Stimulated activated CD8-positive, alpha-beta memory T cell treated with anti-CD3 and anti-CD28 coated beads, Interleukin-7, amount 100 ng/mL, for 4 hours (primary cell): ENCODE measurements around the gene KLHDC7A.

Source experiments
- DNase-seq, 2 donors: peaks; one replicate each; pipeline ENCODE4 v3.0.0-alpha.2; 2020; ENCODE audit warnings: low read depth in 2 of 2

Gene KLHDC7A

DNA sequence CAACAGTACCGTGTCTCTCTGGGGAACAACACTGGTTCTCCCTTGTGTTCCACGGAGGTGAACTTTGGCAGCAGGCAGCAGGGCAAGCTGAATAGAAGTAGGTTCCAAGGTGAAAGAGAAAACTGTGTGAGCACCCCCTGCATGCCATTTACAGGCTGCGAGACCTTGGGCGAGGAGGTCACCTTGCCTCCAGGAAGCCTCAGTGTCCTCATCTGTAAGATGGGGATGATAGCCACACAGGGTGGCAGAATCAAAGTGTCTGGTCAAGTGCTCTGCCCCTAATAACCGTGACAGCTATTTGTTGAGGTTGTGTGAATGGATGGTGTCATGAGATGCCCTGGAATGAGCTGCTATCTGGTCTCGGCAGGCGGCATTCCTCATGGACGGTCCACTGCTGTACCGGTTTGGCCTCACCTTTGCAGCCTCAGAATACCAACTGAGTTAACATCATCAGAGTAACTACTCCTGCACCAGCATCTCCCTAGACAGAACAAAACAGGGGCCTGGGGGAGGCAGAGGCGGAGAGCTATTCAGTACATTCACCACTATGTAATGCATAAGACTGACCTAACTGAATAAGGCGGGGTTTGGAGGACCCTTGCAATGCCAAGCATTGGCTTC, 7.4 kb upstream of the KLHDC7A start:
- no peak for DNase-seq

DNA sequence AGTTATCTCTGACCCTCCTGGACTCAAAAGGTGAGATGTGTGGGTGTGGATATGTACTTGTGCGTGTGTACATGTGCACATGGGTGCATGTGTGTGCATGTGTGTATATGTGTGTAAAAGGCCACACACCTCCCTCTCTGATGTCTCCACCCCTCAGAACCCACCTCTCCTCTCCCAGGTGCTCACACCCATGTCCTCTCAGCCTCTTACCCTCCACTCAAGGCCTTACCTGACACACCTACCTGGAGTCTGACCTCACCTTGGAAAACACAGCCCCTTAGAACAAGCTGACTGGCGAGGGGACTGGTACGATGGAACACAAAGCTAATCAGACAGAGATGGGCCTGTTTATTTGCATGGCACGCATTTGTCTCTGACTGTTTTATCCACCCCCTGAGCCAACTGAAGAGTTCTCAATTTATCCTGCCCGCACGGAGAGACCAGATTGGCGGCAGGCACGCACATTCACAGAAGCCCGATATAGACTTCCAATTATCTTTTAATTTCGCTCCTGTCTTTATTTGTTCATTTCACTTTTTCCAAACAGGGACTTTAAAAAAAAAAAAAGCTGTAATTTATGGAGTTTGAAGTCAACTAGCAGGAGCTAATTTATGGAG, 6.1 kb upstream of the KLHDC7A start:
- no peak for DNase-seq

DNA sequence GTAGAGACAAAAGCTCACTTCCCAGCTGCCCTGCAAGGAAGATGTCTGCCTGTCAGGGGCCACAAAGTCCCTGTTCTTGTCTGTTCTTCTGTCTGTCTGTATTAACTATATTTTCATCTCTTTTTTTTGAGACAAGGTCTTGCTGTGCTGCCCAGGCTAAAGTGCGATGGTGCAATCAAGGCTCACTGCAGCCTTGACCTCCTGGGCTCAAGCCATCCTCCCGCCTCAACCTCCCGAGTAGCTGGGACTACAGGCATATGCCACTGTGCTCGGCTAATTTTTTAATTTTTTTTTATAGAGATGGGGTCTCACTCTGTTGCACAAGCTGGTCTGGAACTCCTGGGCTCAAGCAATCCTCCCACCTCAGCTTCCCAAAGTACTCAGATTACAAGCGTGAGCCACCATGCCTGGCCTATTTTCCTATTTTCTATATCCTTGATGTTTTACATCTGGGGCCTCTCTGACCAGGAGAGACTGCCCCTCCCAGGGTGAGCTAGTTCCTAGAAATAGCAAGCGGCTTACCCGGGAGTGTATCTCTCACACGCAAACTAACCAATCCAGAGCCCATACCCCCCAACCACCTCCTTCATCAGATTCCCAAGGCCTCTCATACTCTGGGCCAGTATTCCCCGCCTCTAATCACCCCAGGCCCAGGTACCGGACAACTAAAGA, 5.4 kb upstream of the KLHDC7A start:
- no peak for DNase-seq

DNA sequence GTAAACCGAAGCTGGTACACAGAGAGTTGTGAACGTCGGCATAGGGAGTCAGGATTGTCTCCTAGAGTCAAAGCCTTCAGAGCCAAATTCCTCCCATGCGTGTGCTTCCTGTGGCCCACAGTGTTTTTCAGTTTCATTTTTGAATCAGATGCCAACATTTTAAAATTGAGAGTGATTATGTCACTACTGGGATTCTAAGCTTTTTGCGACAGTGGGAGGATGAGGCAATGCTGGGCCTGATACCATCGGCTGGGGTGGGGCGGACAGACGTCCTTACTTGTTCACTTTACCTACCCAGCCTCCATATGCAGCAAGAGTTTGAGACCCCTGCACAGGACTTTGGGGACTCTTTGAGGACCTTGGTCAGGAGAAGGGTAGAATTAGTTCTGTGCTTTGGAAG, 1.3 kb upstream of the KLHDC7A start:
- DNase-seq: no peak

DNA sequence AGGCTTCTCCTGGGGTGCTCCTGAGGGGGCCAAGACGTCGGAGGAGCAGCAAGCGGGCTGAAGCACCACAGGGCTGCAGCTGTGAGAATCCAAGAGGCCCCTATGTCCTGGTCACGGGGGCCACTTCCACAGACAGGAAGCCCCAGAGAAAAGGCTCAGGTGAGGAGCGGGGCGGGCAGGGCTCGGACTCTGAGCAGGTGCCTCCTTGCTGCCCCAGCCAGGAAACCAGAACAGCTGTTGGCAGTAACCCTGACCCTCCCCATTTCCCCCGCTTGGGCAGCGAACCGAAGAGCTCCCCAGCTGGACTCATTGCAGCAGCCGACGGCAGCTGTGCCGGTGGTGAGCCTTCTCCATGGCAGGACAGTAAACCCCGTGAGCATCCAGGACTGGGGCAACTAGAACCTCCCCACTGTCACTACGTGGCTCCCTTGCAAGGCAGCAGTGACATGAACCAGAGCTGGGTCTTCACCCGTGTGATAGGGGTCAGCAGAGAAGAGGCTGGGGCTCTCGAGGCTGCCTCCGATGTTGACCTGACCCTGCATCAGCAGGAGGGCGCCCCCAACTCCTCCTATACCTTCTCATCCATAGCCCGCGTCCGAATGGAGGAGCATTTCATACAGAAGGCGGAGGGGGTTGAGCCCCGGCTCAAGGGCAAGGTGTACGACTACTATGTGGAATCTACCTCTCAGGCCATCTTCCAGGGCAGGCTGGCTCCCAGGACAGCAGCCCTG, 625 bp downstream of the KLHDC7A start:
- DNase-seq: no peak

DNA sequence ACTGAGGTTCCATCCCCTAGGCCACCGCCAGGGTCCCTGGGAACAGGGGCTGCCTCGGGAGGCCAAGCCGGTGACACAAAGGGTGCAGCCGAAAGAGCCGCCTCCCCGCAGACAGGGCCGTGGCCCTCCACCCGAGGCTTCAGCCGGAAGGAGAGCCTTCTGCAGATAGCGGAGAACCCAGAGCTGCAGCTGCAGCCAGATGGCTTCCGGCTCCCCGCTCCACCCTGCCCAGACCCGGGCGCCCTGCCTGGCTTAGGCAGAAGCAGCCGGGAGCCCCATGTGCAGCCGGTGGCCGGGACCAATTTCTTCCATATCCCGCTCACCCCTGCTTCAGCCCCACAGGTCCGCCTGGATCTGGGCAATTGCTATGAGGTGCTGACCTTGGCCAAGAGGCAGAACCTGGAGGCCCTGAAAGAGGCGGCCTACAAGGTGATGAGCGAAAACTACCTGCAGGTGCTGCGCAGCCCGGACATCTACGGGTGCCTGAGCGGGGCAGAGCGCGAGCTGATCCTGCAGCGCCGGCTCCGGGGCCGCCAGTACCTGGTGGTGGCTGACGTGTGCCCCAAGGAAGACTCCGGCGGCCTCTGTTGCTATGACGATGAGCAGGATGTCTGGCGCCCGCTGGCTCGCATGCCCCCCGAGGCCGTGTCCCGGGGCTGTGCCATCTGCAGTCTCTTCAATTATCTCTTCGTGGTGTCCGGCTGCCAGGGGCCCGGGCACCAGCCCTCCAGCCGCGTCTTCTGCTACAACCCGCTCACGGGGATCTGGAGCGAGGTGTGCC, 1.4 kb downstream of the KLHDC7A start:
- no peak for DNase-seq

DNA sequence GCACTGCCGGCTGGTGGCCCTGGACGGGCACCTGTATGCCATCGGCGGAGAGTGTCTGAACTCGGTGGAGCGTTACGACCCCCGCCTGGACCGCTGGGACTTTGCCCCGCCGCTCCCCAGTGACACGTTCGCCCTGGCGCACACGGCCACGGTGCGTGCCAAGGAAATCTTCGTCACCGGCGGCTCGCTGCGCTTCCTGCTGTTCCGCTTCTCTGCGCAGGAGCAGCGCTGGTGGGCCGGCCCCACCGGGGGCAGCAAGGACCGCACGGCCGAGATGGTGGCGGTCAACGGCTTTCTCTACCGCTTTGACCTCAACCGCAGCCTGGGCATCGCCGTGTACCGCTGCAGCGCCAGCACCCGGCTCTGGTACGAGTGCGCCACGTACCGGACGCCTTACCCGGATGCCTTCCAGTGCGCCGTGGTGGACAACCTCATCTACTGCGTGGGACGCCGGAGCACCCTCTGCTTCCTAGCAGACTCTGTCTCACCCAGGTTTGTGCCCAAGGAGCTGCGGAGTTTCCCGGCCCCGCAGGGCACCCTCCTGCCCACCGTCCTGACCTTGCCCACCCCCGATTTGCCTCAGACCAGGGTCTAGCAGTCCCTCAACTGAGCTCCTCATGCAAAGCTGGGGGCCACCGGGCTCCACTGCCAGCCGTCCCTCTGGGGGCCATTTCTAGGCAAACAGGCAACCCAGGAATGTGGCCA, 2.1 kb downstream of the KLHDC7A start:
- DNase-seq: no peak

DNA sequence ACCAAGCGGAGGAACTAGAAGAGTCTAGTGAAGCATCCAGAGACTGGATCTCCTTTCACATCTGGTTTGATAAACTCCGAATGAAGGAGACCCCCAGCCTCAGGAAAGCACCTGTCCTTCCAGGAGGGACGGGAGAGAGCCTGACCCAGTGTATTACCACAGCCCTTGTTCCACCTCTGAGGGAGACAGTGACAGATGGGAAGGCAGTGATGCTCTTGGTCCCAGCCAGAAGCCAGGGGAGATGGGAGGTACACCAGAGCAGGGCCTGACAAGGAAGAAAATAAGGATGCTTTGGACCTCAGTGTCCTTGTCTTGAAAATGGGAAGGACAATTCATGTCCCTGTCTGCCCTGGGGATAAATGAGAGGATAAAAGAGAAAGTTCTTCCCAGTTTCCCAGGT, 3.5 kb downstream of the KLHDC7A start:
- DNase-seq: no peak

DNA sequence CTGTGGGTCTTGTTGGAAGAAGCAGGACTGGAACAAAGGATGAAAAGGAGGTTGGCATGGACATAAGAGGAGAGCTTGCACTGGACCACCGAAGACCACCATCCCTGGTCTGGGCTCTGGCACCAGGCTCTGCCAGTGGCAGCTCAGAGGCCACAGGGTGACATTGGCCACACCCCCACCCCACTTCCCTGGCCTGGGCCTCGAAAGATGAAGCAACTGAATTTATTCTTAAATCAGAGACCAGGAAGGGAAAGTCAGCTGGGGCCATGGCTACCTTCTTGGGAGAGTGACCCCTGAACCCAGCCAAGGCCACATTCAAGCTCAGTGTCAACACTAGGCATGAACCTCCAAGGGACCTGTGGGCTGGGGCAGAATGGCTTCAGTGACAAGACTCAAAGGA, 4.0 kb downstream of the KLHDC7A start:
- no peak for DNase-seq

DNA sequence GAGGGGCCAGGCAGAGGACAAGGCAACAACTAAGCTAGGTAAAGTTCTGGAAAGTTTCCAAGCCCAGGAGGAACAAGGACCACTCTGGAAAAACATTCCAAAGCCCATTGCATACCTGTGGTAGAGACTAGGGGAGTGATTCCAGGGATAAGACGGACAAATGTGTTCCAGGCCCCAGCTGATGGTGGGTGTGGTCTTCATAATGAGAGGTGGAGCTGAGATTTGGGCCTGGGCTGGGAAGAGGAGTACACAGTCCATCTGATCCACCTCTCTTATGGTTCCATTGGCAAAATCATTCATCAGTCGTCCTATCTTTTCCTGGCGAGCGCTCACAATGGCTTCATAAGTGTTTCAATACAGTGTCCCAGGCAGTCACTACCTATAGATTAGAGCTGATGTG, 4.5 kb downstream of the KLHDC7A start:
- DNase-seq: no peak

DNA sequence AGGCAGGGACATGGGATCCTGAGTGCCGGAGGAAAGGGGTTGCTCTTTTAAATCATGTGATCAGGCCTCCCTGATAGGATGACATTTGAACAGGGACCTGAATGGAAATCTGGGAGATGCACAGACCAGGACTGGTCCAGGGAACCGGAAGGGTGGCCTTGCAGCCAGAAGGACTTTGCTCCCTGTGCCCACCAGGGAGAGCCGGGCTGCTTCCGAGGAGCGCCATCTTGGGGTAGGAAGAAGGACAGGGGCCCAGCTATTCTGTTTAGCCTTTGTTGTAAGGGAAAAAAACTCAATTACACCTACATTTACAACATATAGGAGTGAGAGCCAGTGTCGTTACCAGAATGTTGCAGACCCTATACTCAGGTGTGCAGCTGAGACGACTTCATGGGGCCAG, 5.5 kb downstream of the KLHDC7A start:
- DNase-seq: no peak

DNA sequence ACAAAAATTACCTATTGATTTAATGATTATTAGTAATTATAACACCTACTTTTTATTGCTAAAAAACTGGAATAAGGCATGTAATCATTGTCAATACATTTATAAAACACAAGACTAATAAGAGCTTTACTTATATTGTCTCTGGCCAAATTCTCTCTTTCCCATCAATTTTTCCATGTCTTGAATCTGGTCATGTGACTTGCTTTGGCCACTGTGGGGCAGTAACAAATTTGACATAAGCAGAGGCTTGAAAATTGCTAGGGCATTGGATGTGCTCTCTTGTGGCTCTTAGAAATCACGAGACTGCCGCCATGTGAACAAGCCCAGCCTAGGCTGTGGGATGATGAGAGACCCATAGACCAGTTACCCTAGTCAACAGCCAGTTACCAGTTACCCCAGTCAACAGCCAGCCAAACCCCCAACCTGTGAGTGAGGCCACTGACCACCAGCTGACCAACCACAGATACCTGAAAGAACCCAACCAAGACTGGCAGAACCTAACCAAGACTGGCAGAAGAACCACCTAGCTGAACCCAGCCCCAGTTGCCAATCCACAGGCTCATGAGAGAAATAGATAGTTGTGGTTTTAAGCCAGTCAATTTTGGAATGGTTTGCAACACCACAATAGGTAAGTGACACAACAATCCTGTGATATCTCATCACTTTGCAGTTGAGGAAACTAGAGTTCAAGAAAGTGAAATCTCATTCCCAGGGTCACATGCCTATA, 8.8 kb downstream of the KLHDC7A start:
- no peak for DNase-seq

DNA sequence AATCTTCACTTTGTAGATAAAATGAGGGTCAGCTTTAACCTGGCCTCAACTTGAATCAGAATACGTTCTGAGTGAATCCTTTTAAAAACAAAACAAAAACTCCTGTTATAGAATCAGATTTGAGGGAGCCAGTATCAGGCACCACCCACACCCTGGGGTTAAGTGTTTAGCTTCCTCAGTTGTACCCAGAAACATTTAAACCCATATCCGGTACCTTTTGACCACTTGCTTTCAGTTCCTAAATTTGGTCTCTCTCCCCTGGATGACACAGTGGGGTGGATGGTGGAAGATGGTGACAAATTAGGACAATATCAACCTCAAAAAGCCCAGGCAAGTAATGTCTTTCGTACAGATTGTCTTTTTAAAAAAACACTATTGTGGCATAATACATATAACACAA, 10.4 kb downstream of the KLHDC7A start:
- no peak for DNase-seq

DNA sequence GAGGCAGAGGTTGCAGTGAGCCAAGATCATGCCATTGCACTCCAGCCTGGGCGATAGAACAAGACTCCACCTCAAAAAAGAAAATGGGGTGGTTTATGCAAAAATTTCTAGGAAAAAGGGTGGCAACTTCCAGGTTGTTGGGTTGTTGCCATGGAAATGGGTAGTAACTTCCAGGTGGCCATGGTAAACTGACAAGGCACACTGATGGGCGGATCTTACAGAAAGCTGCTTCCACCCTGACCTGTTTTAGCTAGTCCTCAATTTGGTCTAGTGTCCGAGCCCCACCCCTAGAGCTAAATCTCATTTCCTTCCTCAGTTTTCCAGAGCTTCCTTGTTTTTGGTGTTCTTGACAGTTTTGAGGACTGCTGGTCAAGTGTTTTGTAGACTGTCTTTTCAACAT, 13.6 kb downstream of the KLHDC7A start:
- DNase-seq: no peak

DNA sequence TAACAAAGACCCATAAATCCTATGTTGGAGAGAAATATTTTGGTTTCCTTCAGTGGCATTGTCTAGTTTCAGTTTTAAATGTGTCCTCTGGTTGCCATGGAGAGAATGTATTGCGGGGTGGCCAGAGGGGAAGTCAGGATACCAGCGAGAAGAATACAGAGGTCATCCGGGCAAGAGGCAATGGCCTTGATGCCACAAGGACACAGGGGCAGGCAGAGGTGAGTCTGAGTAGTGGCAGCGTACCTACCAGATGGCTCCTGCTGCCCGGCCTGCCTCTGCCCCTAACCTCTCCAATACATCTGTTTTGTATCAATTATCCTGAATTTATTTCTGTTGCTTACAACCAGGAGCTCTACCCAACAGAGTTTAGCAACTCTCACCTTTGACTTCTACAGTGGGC, 14.9 kb downstream of the KLHDC7A start:
- no peak for DNase-seq

DNA sequence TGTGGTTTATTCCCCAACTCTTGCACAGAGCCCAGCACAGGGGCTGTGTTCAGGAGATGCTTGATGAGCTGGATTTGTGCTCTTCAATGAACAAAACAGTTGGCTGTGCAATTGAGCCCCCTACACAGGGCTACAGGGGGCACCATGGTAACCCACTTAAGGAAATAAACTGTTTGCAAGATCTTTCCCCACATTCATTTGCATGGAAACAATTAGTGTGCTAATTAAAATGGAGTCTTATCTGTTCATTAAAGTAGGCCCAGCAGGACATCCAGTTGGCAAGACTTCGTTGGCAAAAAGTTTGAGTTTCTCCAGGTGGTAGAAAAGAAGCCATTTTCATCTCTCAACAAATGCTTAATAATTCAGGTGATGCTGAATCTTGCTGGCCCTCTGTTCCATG, 15.3 kb downstream of the KLHDC7A start:
- no peak for DNase-seq

DNA sequence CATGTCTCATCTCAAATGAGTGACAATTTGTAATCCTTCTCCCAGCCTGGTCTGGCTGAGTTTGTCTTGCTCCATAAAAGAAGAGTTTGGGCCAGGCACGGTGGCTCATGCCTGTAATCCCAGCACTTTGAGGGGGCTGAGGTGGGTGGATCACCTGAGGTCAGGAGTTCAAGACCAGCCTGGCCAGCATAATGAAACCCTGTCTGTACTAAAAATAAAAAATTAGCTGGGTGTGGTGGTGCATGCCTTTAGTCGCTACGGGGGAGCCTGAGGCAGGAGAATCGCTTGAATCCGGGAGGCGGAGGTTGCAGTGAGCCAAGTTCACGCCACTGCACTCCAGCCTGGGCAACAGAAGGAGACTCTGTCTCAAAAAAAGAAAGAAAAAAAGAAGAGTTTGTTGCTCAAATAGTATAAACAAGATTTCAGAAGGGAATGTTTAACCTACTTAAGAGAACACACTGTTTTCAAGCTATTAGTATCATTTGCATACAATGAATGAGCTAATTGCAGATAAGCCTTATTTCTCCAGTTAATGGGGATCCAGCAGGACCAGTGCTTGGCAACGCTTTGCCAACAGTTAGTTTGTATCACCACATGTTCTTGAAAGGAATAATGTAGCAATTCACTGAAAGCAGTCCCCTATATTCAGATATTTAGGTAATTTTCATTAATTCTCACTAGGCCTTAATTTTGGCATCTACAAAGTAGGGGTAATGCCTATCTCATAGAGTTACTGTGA, 15.9 kb downstream of the KLHDC7A start:
- no peak for DNase-seq

DNA sequence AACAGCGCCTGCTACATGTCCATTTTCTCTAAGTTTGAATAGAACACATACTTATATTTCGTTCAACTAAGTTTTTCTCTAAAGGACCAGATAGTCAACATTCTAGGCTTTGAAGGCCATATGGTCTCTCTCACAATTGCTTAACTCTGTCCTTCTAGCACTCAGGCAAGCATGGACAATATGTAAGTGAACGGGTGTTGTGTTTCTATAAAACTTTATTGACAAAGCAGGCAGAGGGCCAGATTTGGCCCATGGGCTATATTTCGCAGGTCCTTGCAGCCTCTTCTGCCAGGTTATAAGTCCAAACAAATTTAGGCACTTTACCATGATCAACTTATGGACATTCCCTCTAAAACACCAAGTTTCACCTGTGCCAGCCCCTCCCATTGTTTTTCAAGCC, 21.1 kb downstream of the KLHDC7A start:
- DNase-seq: no peak

DNA sequence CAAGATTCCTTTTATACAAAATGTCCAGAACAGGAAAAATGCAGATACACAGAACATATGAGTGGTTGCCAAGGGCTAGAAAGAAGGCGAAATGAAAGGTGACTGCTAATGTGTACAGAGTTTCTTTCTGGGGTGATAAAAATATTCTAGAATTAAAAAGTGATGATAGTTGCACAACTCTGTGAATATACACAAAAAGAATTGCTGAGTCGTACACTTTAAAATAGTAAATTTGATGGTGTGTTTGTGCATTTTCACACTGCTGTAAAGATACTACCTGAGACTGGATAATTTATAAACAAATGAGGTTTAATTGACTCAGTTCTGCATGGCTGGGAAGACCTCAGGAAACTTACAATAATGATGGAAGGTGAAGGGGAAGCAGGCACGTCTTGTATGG, 23.9 kb downstream of the KLHDC7A start:
- no peak for DNase-seq

DNA sequence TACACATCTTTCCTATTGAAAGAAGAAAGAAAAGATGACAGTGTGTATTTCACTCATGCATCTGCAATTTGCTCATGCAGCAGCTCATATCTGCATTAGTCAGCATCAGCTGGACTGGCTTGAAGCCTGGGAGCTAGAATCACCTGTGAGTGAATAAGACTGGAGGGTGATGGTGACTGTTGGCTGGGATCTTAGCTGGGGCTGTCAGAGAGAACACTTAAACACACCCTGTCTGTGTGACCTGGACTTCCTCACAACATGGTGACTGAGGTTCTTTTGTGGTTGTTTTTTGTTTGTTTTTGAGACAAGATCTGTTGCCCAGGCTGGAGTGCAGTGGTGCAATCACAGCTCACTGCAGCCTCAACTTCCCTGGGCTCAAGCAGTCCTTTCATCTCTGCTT, 24.9 kb downstream of the KLHDC7A start:
- no peak for DNase-seq
